MM.1S (cell line): Measurements from ENCODE around the gene AMDHD1.
A peak's percentile ranks its signal among the peaks of the same experiment; 100 is the strongest.

ENCODE experiments used
- DNase-seq: peaks from one replicate; pipeline ENCODE4 v3.0.0-alpha.2; 2015
- H2AFZ ChIP-seq: fragments of 300-600 bp; sonication (generic); 2 replicates; pipeline ENCODE4 v1.6.0; 2016; ENCODE audit warnings: antibody characterized with exemption, low read length
- H3F3A ChIP-seq: fragments of 300-600 bp; sonication (generic); 2 replicates; pipeline ENCODE4 v1.6.1; 2016; ENCODE audit warnings: mild to moderate bottlenecking, antibody characterized with exemption, low read length, moderate library complexity, mixed read lengths; ENCODE audit not compliant: insufficient read depth
- H3K27ac ChIP-seq: fragments of 300-600 bp; sonication (generic); 2 replicates; pipeline ENCODE4 v1.5.1; 2016; ENCODE audit warnings: mild to moderate bottlenecking, low read length
- H3K27me3 ChIP-seq: fragments of 300-600 bp; sonication (generic); replicated peaks from 2 replicates; pipeline ENCODE4 v1.6.0; 2016; ENCODE audit warnings: low read length; ENCODE audit not compliant: insufficient read depth
- H3K36me3 ChIP-seq: fragments of 300-600 bp; sonication (generic); replicated peaks from 2 replicates; pipeline ENCODE4 v1.6.1; 2016; ENCODE audit warnings: mild to moderate bottlenecking, low read length, mixed read lengths; ENCODE audit not compliant: insufficient read depth
- H3K4me1 ChIP-seq: fragments of 300-600 bp; sonication (generic); 2 replicates; pipeline ENCODE4 v1.6.1; 2016; ENCODE audit warnings: low read length, mixed read lengths
- H3K4me2 ChIP-seq: fragments of 300-600 bp; sonication (generic); 2 replicates; pipeline ENCODE4 v1.6.0; 2016; ENCODE audit warnings: low read depth, low read length
- H3K4me3 ChIP-seq: fragments of 300-600 bp; sonication (generic); 2 replicates; pipeline ENCODE4 v1.5.1; 2016; ENCODE audit warnings: low read length, mixed read lengths
- H3K79me2 ChIP-seq: fragments of 300-600 bp; sonication (generic); 2 replicates; pipeline ENCODE4 v1.6.1; 2016; ENCODE audit warnings: mixed run types, low read length, mixed read lengths
- H3K9ac ChIP-seq: fragments of 300-600 bp; sonication (generic); 2 replicates; pipeline ENCODE4 v1.6.1; 2016; ENCODE audit warnings: low read length, mixed read lengths
- H3K9me2 ChIP-seq: fragments of 300-600 bp; sonication (generic); replicated peaks from 2 replicates; pipeline ENCODE4 v1.6.1; 2016; ENCODE audit warnings: mild to moderate bottlenecking, low read length, mixed read lengths; ENCODE audit not compliant: insufficient read depth
- H3K9me3 ChIP-seq: fragments of 300-600 bp; sonication (generic); replicated peaks from 2 replicates; pipeline ENCODE4 v1.6.1; 2016; ENCODE audit warnings: mild to moderate bottlenecking, low read length, mixed read lengths; ENCODE audit not compliant: insufficient read depth
- H4K20me1 ChIP-seq: fragments of 300-600 bp; sonication (generic); 2 replicates; pipeline ENCODE4 v1.6.1; 2016; ENCODE audit warnings: mild to moderate bottlenecking, low read length, moderate library complexity, mixed read lengths; ENCODE audit not compliant: insufficient read depth
- EZH2 ChIP-seq: fragments of 300-600 bp; sonication (generic); optimal IDR thresholded peaks from 2 replicates; pipeline ENCODE3; 2017; ENCODE audit warnings: low read depth, mild to moderate bottlenecking, antibody characterized with exemption, low read length, mixed read lengths
- EZH2phosphoT487 ChIP-seq: fragments of 300-600 bp; sonication (generic); IDR thresholded peaks from 2 replicates; pipeline ENCODE4 v1.6.1; 2018; ENCODE audit warnings: antibody characterized with exemption, low read length
- TF ChIP-seq, protein P1 (sequence below): fragments of 300-600 bp; sonication (generic); IDR thresholded peaks from 2 replicates; pipeline ENCODE4 v1.5.1; 2016; ENCODE audit warnings: antibody characterized with exemption, low read length, mixed read lengths

AMDHD1 gene

DNA sequence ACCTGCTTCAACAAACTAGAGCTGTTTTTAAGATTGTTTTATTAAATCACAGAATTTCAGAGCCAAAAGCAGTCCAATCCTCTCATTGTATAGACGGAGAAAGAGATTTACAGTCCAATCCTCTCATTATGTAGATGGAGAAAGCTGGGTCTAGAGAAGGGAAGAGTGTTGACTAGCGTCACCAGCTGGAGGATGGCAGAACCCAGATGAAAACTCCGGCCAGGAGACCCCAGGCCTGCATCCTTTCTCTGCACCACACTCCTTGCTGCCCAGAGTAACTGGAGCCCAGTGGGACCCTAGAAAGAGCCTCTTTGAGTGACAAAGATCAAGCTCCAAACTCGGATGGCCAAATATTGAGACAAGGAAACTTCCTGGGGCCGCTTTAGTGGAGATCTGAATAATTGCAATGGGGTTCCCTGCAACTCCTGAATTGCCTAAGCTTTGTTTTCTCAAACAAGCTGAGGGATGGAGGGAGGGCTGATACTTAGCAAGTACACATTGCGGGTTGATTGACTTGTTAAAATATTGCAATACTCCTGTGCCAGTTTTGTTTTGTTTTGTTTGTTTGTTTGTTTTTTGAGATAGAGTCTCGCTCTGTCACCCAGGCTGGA, 12.5 kb downstream of the AMDHD1 start:
- TF ChIP-seq, protein P1, sequence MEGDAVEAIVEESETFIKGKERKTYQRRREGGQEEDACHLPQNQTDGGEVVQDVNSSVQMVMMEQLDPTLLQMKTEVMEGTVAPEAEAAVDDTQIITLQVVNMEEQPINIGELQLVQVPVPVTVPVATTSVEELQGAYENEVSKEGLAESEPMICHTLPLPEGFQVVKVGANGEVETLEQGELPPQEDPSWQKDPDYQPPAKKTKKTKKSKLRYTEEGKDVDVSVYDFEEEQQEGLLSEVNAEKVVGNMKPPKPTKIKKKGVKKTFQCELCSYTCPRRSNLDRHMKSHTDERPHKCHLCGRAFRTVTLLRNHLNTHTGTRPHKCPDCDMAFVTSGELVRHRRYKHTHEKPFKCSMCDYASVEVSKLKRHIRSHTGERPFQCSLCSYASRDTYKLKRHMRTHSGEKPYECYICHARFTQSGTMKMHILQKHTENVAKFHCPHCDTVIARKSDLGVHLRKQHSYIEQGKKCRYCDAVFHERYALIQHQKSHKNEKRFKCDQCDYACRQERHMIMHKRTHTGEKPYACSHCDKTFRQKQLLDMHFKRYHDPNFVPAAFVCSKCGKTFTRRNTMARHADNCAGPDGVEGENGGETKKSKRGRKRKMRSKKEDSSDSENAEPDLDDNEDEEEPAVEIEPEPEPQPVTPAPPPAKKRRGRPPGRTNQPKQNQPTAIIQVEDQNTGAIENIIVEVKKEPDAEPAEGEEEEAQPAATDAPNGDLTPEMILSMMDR: no peak
- no peak for TF ChIP-seq EZH2
- TF ChIP-seq EZH2phosphoT487: no peak
- no peaks in the 10 kb centered on the region for H3K9me3 ChIP-seq
- no peak overlapping the region for H2AFZ ChIP-seq
- DNase-seq: no peak
- H3F3A ChIP-seq: no peaks in the 10 kb centered on the region
- no peaks in the 10 kb centered on the region for H3K36me3 ChIP-seq
- H3K79me2 ChIP-seq: no peaks in the 10 kb centered on the region
- no peaks in the 10 kb centered on the region for H3K9me2 ChIP-seq
- H3K27me3 ChIP-seq: no peaks in the 10 kb centered on the region
- no peaks in the 10 kb centered on the region for H3K4me1 ChIP-seq
- no peaks in the 10 kb centered on the region for H4K20me1 ChIP-seq
- no peak overlapping the region for H3K9ac ChIP-seq
- no peak overlapping the region for H3K4me2 ChIP-seq
- H3K27ac ChIP-seq: no peak overlapping the region
- no peak overlapping the region for H3K4me3 ChIP-seq

DNA sequence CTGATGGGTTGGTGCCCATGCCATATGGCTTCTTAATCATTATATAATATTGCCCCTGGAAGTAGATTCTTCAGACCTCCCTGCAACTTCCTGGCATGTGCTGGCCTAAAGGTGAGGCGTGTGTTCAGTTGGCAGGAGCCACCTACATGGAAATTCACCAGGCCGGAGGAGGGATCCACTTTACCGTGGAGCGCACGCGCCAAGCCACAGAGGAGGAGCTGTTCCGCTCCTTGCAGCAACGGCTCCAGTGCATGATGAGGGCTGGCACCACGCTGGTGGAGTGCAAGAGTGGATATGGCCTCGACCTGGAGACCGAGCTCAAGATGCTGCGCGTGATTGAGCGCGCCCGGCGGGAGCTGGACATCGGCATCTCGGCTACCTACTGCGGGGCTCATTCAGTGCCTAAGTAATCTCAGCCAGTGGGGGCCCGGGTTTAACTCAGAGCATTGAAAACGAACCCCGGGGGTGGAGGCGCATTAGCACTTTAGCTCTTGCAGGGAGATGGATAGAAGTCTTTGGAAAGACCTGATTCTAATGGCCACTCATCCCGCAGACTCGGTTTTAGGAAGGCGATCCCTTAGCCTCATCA, 13.5 kb downstream of the AMDHD1 start:
- Histone ChIP-seq H3K27me3 (no peaks in the 10 kb centered on the region), H3K4me2 (no peak overlapping the region), H3K9me2 (no peaks in the 10 kb centered on the region), H3K79me2 (no peaks in the 10 kb centered on the region), H3K9ac (no peak overlapping the region), H4K20me1 (no peaks in the 10 kb centered on the region), H3K9me3 (no peaks in the 10 kb centered on the region), H3F3A (no peaks in the 10 kb centered on the region), H3K27ac (no peak overlapping the region), H2AFZ (no peak overlapping the region), H3K4me3 (no peak overlapping the region), H3K36me3 (no peaks in the 10 kb centered on the region), H3K4me1 (no peaks in the 10 kb centered on the region)
- DNase-seq: no peak
- TF ChIP-seq EZH2phosphoT487 (no peak), EZH2 (no peak)
- TF ChIP-seq, protein P1: no peak

DNA sequence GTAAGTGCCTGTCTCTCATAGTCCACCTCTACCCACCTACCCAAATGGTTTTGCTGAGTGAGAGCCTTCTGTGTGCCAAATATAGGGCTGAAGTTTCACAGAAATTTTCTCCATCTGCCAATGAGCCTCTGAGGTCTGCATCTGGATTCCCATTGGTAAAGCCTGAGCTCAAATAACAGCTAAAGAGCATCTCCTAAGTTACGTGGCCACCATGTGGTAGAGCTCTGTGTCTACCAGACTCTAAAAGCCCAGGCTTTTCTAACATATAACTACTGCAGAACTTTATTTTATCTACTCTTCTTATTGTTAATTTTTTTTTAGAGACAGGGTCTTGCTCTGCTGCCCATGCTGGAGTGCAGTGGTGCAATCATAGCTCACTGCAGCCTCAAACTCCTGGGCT, 16.0 kb downstream of the AMDHD1 start:
- Histone ChIP-seq H3K9me2 (no peaks in the 10 kb centered on the region), H3K36me3 (no peaks in the 10 kb centered on the region), H3K79me2 (no peaks in the 10 kb centered on the region), H3K9me3 (no peaks in the 10 kb centered on the region), H4K20me1 (no peaks in the 10 kb centered on the region), H3K27ac (no peak overlapping the region), H3K27me3 (no peaks in the 10 kb centered on the region), H3K4me2 (no peak overlapping the region), H3K9ac (no peak overlapping the region), H3F3A (no peaks in the 10 kb centered on the region), H3K4me3 (no peak overlapping the region), H3K4me1 (no peaks in the 10 kb centered on the region), H2AFZ (no peak overlapping the region)
- DNase-seq: peak; percentile 17
- no peak for TF ChIP-seq EZH2
- TF ChIP-seq, protein P1: peak; percentile 11; the same call in 1 of the 2 replicates
